ENCODE results near the gene TACR1. TPM values are rescaled to one million over a fixed set of nuclear protein-coding genes. Genes with fewer than 3 reads are reported as not detected.
A peak's percentile ranks its signal among the peaks of the same experiment; 100 is the strongest.

TACR1 gene
- total RNA-seq, 1 experiment from 2014 or later, result not detected

DNA sequence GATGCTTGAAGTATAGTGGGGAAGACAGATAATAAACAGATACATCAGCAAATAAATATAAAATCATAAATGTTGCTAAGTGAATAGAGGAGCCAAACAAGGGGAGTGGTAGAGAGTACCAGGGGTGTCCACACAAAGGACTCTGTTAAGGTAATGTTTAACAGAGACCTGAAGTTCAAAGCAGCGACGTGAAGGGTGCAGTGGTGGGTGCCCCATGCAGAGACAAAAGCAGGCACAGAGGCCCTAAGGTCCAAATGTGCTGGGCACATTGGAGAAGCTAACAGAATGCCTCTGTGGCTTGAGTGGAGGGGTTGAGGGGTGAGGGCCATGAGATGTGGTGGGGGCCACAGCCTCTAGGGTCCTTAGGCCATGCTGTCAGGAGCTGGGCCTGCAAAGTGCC is 131.8 kb downstream of the TACR1 start:
- no peak overlapping the region for H3K27ac ChIP-seq (ENCODE audit: low read depth, low read length, poor library complexity, severe bottlenecking)
- H3K4me1 ChIP-seq (ENCODE audit: insufficient read depth, low read length, poor library complexity, severe bottlenecking), result no peaks in the 10 kb centered on the region
- no TSS peak for BruUV-seq (replicated peaks)

DNA sequence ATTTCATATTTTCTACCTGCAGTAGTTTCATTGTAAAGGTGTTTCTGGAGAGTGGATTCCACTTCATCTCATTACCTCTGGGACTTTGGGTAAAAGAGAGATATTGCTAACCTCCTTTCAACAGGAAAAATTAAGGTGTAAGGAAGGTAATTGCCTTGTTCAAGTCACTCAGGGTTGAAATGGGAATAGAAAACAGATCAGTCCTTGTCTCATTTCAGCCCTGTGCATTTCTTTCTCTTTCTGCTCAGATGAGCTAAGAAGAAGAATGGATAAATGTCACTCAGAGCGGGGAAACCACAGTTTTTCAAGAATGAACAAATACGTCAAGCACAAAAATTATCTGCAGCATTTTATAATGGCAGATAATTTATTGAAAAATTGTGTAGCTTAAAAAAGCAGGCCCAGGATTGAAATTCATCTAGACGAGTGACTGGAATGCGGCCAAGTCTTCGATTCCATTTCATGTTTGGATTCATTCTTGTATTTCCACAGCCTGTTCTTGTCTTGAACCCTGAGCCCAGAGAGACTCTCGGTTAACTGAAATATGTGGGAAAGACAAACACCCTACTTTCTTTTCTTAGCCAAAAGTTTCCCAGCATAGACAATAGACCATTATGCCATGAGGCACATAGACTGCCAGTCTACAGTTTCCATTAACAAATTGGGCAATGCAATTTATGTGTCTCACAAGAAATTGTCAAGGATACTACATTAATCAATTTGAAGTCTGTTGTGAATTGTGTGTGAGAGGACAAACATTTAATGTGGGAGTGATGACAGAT is 133.0 kb downstream of the TACR1 start:
- no peaks in the 10 kb centered on the region for H3K36me3 ChIP-seq (ENCODE audit: insufficient read depth, low read length, poor library complexity, severe bottlenecking)
- no peaks in the 10 kb centered on the region for H3K27me3 ChIP-seq (replicated peaks; ENCODE audit: insufficient read depth, low read depth, low read length, poor library complexity)
- no peak overlapping the region for H3K27ac ChIP-seq (ENCODE audit: low read depth, low read length, poor library complexity, severe bottlenecking)
- H3K4me1 ChIP-seq (ENCODE audit: insufficient read depth, low read length, poor library complexity, severe bottlenecking), result no peaks in the 10 kb centered on the region
- no TSS peak for BruUV-seq (replicated peaks)
- POLR2A ChIA-PET (ENCODE audit: low non-redundant PET), result no interaction called here
- CTCF ChIA-PET, result interaction anchor here (0.6 kb wide), 1 partner anchor 147 kb away, joined by 8 read pairs; no protein-coding TSS in a partner anchor
- DNase-seq (ENCODE audit: low spot score), result no peak
- intact Hi-C loops (cut with micrococcal nuclease; ENCODE audit: unreplicated experiment), result no loop called here
- H3K4me3 ChIP-seq (ENCODE audit: low read depth, low read length, poor library complexity, severe bottlenecking), result no peak overlapping the region
- H3K9me3 ChIP-seq (ENCODE audit: low read depth, low read length, poor library complexity, severe bottlenecking), result no peaks in the 10 kb centered on the region
- TF ChIP-seq, protein P1, sequence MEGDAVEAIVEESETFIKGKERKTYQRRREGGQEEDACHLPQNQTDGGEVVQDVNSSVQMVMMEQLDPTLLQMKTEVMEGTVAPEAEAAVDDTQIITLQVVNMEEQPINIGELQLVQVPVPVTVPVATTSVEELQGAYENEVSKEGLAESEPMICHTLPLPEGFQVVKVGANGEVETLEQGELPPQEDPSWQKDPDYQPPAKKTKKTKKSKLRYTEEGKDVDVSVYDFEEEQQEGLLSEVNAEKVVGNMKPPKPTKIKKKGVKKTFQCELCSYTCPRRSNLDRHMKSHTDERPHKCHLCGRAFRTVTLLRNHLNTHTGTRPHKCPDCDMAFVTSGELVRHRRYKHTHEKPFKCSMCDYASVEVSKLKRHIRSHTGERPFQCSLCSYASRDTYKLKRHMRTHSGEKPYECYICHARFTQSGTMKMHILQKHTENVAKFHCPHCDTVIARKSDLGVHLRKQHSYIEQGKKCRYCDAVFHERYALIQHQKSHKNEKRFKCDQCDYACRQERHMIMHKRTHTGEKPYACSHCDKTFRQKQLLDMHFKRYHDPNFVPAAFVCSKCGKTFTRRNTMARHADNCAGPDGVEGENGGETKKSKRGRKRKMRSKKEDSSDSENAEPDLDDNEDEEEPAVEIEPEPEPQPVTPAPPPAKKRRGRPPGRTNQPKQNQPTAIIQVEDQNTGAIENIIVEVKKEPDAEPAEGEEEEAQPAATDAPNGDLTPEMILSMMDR (conservative IDR thresholded peaks at IDR 0.05; ENCODE audit: low read depth, low read length), result no peak
- no peak for TF ChIP-seq EZH2 (IDR thresholded peaks at IDR 0.05; ENCODE audit: borderline replicate concordance, low read depth, low read length, poor library complexity, severe bottlenecking)

More for the DNA sequence above, 131.8 kb downstream of the TACR1 start:
- ChIA-PET POLR2A (ENCODE audit: low non-redundant PET) (no interaction called here), CTCF (interaction anchor here (0.6 kb wide), 1 partner anchor 148 kb away, joined by 8 read pairs; no protein-coding TSS in a partner anchor)
- no peaks in the 10 kb centered on the region for H3K27me3 ChIP-seq (replicated peaks; ENCODE audit: insufficient read depth, low read depth, low read length, poor library complexity)
- no peak overlapping the region for H3K4me3 ChIP-seq (ENCODE audit: low read depth, low read length, poor library complexity, severe bottlenecking)
- no peak for DNase-seq (ENCODE audit: low spot score)
- H3K36me3 ChIP-seq (ENCODE audit: insufficient read depth, low read length, poor library complexity, severe bottlenecking), result no peaks in the 10 kb centered on the region
- intact Hi-C loops (cut with micrococcal nuclease; ENCODE audit: unreplicated experiment), result no loop called here
- TF ChIP-seq, protein P1 (conservative IDR thresholded peaks at IDR 0.05; ENCODE audit: low read depth, low read length), result no peak
- no peak for TF ChIP-seq EZH2 (IDR thresholded peaks at IDR 0.05; ENCODE audit: borderline replicate concordance, low read depth, low read length, poor library complexity, severe bottlenecking)
- H3K9me3 ChIP-seq (ENCODE audit: low read depth, low read length, poor library complexity, severe bottlenecking), result no peaks in the 10 kb centered on the region

DNA sequence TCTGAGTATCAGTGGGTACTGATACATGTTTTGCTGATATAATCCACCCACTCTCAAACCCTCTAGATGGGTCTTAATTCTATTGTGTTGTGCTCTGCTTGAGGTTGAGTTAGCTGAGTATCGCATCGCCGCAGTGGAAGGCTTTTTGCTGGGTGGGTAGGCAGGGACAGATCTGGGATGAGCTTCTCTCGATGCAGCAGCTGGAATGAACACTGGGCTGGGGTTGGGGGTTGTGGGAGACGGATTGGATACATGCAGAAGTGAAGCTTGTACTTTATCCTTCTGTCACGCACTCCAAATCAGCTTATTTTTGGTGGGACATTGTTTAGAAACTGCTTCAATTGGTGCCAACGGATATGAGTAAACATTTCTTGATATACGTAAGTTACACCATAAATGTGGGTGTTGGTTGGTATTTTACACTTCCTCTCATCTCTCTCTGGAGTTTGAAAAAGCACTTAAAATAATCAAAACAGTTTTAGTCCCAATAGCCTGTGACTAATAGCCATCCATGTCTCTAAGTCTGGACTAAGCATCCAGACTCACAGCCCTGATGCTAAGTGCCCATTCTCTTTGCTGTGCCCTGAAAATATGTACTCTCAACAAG is 133.8 kb downstream of the TACR1 start:
- Histone ChIP-seq H3K9me3 (ENCODE audit: low read depth, low read length, poor library complexity, severe bottlenecking) (no peaks in the 10 kb centered on the region), H3K4me1 (ENCODE audit: insufficient read depth, low read length, poor library complexity, severe bottlenecking) (no peaks in the 10 kb centered on the region), H3K36me3 (ENCODE audit: insufficient read depth, low read length, poor library complexity, severe bottlenecking) (no peaks in the 10 kb centered on the region), H3K27ac (ENCODE audit: low read depth, low read length, poor library complexity, severe bottlenecking) (no peak overlapping the region), H3K27me3 (replicated peaks; ENCODE audit: insufficient read depth, low read depth, low read length, poor library complexity) (no peaks in the 10 kb centered on the region), H3K4me3 (ENCODE audit: low read depth, low read length, poor library complexity, severe bottlenecking) (no peak overlapping the region)
- no TSS peak for BruUV-seq (replicated peaks)
- TF ChIP-seq, protein P1 (conservative IDR thresholded peaks at IDR 0.05; ENCODE audit: low read depth, low read length), result no peak
- no peak for TF ChIP-seq EZH2 (IDR thresholded peaks at IDR 0.05; ENCODE audit: borderline replicate concordance, low read depth, low read length, poor library complexity, severe bottlenecking)
- CTCF ChIA-PET, result interaction anchor here (1.0 kb wide), 1 partner anchor 15 kb away, joined by 3 read pairs; no protein-coding TSS in a partner anchor
- POLR2A ChIA-PET (ENCODE audit: low non-redundant PET), result no interaction called here
- intact Hi-C loops (cut with micrococcal nuclease; ENCODE audit: unreplicated experiment), result loop anchor here (2.0 kb wide), 1 partner anchor 175 kb away; no protein-coding TSS in a partner anchor
- peak; percentile 55 for DNase-seq (ENCODE audit: low spot score)

Measured in A673 (cell line).